ENCODE measurements around the gene CEP162.

DNA sequence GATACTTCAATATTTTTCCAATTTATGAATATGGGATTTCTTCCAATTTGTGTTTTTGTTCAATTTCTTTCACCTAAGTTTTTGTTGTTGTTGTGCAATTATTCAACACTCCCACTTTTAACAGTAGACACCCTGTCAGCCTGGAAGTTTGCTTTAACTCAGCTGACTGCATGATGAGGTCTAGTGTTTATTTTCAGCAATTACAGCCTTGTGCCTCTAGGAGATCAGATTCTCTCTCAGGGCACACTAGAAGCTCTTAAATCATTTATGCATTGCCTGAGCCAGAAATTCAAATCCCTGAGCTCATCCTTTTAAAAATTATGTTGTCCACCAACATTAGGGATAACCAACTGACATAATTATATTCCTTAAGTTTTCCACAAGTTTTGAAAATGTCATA lies 108.2 kb downstream of the CEP162 start:
- TF ChIP-seq POLR2AphosphoS5 (IDR thresholded peaks at IDR 0.05; ENCODE audit: low read depth) = no peak
- peak in 1 of 2 experiments; percentile 33; a peak in 1 of 4 replicates for TF ChIP-seq CTCF (conservative IDR thresholded peaks at IDR 0.05; ENCODE audit: low read depth in 2 of 2)
- no peak for TF ChIP-seq ETS1 (IDR thresholded peaks at IDR 0.05)
- no peak for TF ChIP-seq REST (IDR thresholded peaks at IDR 0.05; ENCODE audit: unreplicated experiment)
- TF ChIP-seq EZH2phosphoT487 (IDR thresholded peaks at IDR 0.05; ENCODE audit: unreplicated experiment) = no peak
- no peak for TF ChIP-seq CREB1 (CRISPR knock-in tag; IDR thresholded peaks at IDR 0.05; ENCODE audit: low read depth)
- TF ChIP-seq EZH2 (IDR thresholded peaks at IDR 0.05; ENCODE audit: low read depth, unreplicated experiment) = no peak
- no peak for TF ChIP-seq ZNF114 (CRISPR knock-in tag; IDR thresholded peaks at IDR 0.05)
- TF ChIP-seq JUNB (IDR thresholded peaks at IDR 0.05; ENCODE audit: unreplicated experiment) = no peak
- no peak for TF ChIP-seq ZNF462 (CRISPR knock-in tag; IDR thresholded peaks at IDR 0.05)
- no peak for TF ChIP-seq STAT1 (IDR thresholded peaks at IDR 0.05; ENCODE audit: unreplicated experiment)
